Measurements from ENCODE around the gene PRKCZ.
A peak's percentile ranks its signal among the peaks of the same experiment; 100 is the strongest.

Gene PRKCZ

DNA sequence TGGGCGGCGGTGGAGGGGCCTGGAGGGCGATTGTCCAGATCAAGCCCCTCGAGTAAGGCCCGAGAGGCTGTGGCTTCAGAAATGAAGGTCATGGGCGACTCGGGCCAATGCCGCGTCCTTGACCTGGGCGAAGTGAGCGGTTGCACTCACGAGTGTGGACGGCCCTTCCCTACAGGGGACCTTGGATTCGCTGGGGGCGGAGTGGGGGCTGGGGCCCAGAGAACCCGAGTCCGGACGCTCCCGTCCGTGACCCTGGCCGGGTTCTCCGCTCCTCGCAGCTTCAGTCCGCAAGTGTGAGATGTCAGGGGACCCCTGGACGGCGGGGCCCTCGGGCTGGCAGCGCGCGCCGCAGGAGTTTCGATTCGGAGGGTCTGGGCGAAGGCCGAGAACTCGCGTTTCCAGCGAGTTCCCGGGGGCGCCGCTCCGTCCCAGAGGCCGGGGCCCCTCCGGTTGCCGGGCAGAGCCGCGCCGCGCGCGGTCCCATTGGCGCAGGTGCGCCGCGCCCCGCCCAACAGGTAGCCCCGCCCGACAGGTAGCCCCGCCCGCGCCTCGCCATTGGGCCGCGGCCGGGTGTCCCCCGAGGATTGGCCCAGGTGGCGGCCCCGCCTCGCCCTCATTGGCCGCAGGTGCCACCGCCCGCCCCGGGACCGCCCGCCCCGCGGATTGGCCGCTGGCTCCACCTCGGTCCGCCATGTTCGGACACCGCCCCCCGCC, at the start of gene PRKCZ:
TSS of gene PRKCZ (plus strand) at position 694 of the 714 bp plus-strand sequence. CDS start 220 bp downstream, outside the sequence.
- peaks cover 36% of the 10 kb centered on the region for H3K27me3 ChIP-seq (ENCODE audit: insufficient read depth, insufficient read length)
- peak; percentile 77 for DNase-seq (ENCODE audit: low read depth, low spot score)
- peaks cover 11% of the 10 kb centered on the region for H3K4me1 ChIP-seq (ENCODE audit: insufficient read depth, insufficient read length)
- no peaks in the 10 kb centered on the region for H3K9me3 ChIP-seq (ENCODE audit: insufficient read depth, low read length)
- peak within 1 kb of the TSS; percentile 72 for H3K4me3 ChIP-seq (ENCODE audit: insufficient read length, low read depth)
- peak within 1 kb of the TSS; percentile 79 for H3K9ac ChIP-seq (ENCODE audit: insufficient read length, low read depth)
- no peaks in the 10 kb centered on the region for H3K36me3 ChIP-seq (ENCODE audit: insufficient read depth, insufficient read length, low read length)
- TF ChIP-seq SUZ12 (IDR thresholded peaks at IDR 0.05; ENCODE audit: extremely low read depth, insufficient read depth, insufficient read length), result no peak
- TF ChIP-seq ZNF274 (IDR thresholded peaks at IDR 0.05; ENCODE audit: low read depth, low read length), result no peak
- no peak for TF ChIP-seq YY1 (IDR thresholded peaks at IDR 0.05; ENCODE audit: insufficient read depth, insufficient read length)

DNA sequence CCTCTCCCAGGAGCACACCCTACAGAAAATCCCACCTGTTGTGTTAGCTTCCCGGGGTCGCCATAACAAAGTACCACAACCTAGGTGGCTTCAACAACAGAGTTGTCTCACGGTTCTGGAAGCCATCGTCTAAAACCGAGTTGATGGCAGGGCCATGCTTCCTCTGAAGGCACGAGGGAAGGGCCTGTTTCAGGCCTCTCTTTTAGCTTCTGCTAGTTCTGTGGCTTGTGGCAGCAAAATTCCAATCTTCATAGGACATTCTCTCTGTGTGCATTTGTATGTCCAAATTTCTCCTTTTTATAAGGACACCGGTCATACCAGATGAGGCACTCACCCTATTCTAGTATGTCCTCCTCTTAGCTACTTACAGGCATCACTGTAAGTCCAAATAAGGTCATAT, 49.8 kb upstream of the PRKCZ start:
- Histone ChIP-seq H3K36me3 (ENCODE audit: insufficient read depth, insufficient read length, low read length) (no peaks in the 10 kb centered on the region), H3K9me3 (ENCODE audit: insufficient read depth, low read length) (no peaks in the 10 kb centered on the region), H3K4me1 (ENCODE audit: insufficient read depth, insufficient read length) (no peaks in the 10 kb centered on the region), H3K27me3 (ENCODE audit: insufficient read depth, insufficient read length) (peaks cover 8% of the 10 kb centered on the region), H3K4me3 (ENCODE audit: insufficient read length, low read depth) (no peak overlapping the region), H3K9ac (ENCODE audit: insufficient read length, low read depth) (no peak overlapping the region)
- no peak for DNase-seq (ENCODE audit: low read depth, low spot score)
- TF ChIP-seq ZNF274 (IDR thresholded peaks at IDR 0.05; ENCODE audit: low read depth, low read length), result no peak
- no peak for TF ChIP-seq YY1 (IDR thresholded peaks at IDR 0.05; ENCODE audit: insufficient read depth, insufficient read length)
- no peak for TF ChIP-seq SUZ12 (IDR thresholded peaks at IDR 0.05; ENCODE audit: extremely low read depth, insufficient read depth, insufficient read length)

DNA sequence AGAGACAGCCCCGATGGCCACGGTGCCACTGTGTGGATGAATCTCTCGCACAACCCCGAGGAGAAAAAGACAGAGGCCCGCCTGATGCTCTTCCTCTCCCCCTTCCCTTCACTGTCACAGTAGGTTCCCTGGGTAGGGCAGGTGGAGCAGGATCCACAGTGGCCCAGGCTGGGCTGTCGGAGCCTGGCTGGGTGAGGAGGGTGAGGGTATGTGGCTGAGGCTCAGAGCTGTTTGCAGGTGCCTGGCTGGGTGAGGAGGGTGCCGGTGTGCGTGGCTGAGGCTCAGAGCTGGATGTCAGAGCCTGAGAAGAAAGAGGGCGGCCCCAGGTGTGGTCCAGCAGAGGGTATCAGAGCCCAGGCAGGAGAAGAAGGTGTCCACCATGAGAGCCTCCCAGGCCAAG, 49.4 kb upstream of the PRKCZ start:
- no peak for TF ChIP-seq SUZ12 (IDR thresholded peaks at IDR 0.05; ENCODE audit: extremely low read depth, insufficient read depth, insufficient read length)
- Histone ChIP-seq H3K27me3 (ENCODE audit: insufficient read depth, insufficient read length) (peaks cover 8% of the 10 kb centered on the region), H3K9ac (ENCODE audit: insufficient read length, low read depth) (no peak overlapping the region), H3K4me1 (ENCODE audit: insufficient read depth, insufficient read length) (no peaks in the 10 kb centered on the region), H3K36me3 (ENCODE audit: insufficient read depth, insufficient read length, low read length) (no peaks in the 10 kb centered on the region), H3K9me3 (ENCODE audit: insufficient read depth, low read length) (no peaks in the 10 kb centered on the region), H3K4me3 (ENCODE audit: insufficient read length, low read depth) (no peak overlapping the region)
- DNase-seq (ENCODE audit: low read depth, low spot score), result no peak

DNA sequence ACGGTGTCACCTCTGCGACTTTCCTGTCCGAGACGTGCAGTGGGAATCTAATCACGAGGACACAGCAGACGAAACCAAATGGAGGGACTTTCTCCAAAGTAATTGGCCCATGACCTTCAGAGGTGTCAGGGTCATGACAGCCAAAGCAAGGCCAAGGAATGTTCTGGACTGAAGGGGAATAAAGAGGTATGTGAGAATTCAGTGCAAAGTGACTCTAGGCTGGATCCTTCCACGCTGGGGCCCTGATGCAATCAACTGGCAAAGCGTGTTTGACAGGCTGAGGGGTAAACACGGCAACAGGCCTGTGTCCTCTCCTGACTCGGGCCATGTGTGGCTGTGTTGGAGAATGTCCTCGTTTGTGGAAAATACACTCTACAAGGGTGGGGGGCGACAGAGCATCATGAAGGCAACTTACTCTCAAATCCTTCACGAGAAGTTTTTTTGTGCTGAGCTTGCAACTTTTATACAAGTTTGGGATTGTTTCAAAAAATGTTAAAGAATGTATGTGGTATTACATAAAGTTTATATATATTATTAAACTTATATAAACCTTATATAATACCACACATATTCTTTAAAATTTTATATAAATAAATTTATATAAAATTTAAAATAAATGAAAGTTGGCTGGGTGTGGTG, 48.3 kb upstream of the PRKCZ start:
- no peak for DNase-seq (ENCODE audit: low read depth, low spot score)
- peaks cover 8% of the 10 kb centered on the region for H3K27me3 ChIP-seq (ENCODE audit: insufficient read depth, insufficient read length)

DNA sequence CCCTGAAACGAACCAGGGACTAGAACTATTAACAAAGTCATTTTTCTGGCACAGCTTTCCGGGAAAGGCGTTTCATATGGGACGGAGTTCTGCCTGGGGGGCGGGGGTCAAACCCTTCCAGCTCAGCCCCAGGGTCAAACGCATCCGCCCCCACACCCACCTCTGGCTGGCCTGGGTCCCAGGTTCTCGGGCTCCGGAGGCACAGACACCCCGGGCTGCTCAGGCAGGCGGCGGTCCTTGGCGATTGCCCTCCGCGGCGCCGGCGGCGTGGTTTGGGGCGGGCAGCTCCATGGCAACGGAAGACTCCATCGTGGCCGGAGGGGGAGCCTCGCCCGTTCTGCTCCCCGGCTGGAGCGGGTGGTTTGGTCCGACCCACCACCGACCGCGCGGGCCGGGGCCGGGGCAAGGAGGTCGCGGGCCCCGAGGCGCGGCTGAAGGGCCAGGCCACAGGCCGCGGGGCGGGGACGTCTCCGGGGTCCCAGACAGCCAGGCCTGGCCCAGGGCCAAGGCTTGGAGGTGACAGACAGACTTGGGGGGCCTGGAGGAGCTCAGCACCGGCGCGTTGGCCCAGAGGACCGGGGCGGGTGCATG, 46.6 kb upstream of the PRKCZ start, which contains the start of gene CFAP74:
TSS of gene CFAP74 (minus strand) at position 246 of the 591 bp plus-strand sequence. CDS start 12,830 bp downstream, outside the sequence.
- no peaks in the 10 kb centered on the region for H3K4me1 ChIP-seq (ENCODE audit: insufficient read depth, insufficient read length)
- no peaks in the 10 kb centered on the region for H3K36me3 ChIP-seq (ENCODE audit: insufficient read depth, insufficient read length, low read length)
- peak within 1 kb of the TSS; percentile 42 for H3K9ac ChIP-seq (ENCODE audit: insufficient read length, low read depth)
- H3K4me3 ChIP-seq (ENCODE audit: insufficient read length, low read depth), result peak within 1 kb of the TSS; percentile 24
- TF ChIP-seq YY1 (IDR thresholded peaks at IDR 0.05; ENCODE audit: insufficient read depth, insufficient read length) (no peak), SUZ12 (IDR thresholded peaks at IDR 0.05; ENCODE audit: extremely low read depth, insufficient read depth, insufficient read length) (no peak)
- H3K9me3 ChIP-seq (ENCODE audit: insufficient read depth, low read length), result no peaks in the 10 kb centered on the region
- peak; percentile 72 for DNase-seq (ENCODE audit: low read depth, low spot score)
- peaks cover 8% of the 10 kb centered on the region for H3K27me3 ChIP-seq (ENCODE audit: insufficient read depth, insufficient read length)

More for the DNA sequence above, 48.3 kb upstream of the PRKCZ start:
- Histone ChIP-seq H3K9me3 (ENCODE audit: insufficient read depth, low read length) (no peaks in the 10 kb centered on the region), H3K4me1 (ENCODE audit: insufficient read depth, insufficient read length) (no peaks in the 10 kb centered on the region), H3K4me3 (ENCODE audit: insufficient read length, low read depth) (no peak overlapping the region), H3K36me3 (ENCODE audit: insufficient read depth, insufficient read length, low read length) (no peaks in the 10 kb centered on the region), H3K9ac (ENCODE audit: insufficient read length, low read depth) (no peak overlapping the region)
- TF ChIP-seq ZNF274 (IDR thresholded peaks at IDR 0.05; ENCODE audit: low read depth, low read length), result no peak
- TF ChIP-seq YY1 (IDR thresholded peaks at IDR 0.05; ENCODE audit: insufficient read depth, insufficient read length), result no peak
- no peak for TF ChIP-seq SUZ12 (IDR thresholded peaks at IDR 0.05; ENCODE audit: extremely low read depth, insufficient read depth, insufficient read length)

DNA sequence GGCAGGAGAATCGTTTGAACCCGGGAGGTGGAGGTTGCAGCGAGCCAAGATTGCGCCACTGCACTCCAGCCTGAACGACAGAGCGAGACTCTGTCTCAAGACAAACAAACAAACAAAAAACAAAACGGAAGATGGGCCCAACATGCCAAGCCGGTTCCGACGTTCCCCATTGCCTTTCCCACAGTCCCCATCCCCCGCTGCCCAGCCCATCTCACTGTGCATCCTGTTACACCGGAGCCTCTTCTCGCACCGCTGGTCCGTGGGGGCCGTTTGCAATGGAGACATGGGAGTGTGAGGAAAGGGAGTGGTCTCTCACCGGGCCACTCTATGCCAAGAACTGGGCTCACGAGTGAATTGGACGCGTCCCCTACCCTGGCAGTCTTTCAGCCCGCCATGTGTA, 45.4 kb upstream of the PRKCZ start:
- H3K4me3 ChIP-seq (ENCODE audit: insufficient read length, low read depth), result no peak overlapping the region

More for the DNA sequence above, 45.4 kb upstream of the PRKCZ start:
- TF ChIP-seq SUZ12 (IDR thresholded peaks at IDR 0.05; ENCODE audit: extremely low read depth, insufficient read depth, insufficient read length), result no peak
- TF ChIP-seq YY1 (IDR thresholded peaks at IDR 0.05; ENCODE audit: insufficient read depth, insufficient read length), result no peak
- no peak for TF ChIP-seq ZNF274 (IDR thresholded peaks at IDR 0.05; ENCODE audit: low read depth, low read length)
- DNase-seq (ENCODE audit: low read depth, low spot score), result no peak
- no peaks in the 10 kb centered on the region for H3K9me3 ChIP-seq (ENCODE audit: insufficient read depth, low read length)
- peaks cover 8% of the 10 kb centered on the region for H3K27me3 ChIP-seq (ENCODE audit: insufficient read depth, insufficient read length)
- H3K4me1 ChIP-seq (ENCODE audit: insufficient read depth, insufficient read length), result no peaks in the 10 kb centered on the region
- no peaks in the 10 kb centered on the region for H3K36me3 ChIP-seq (ENCODE audit: insufficient read depth, insufficient read length, low read length)
- no peak overlapping the region for H3K9ac ChIP-seq (ENCODE audit: insufficient read length, low read depth)

Measured in NT2/D1 (cell line).